OCI-LY1 (cell line): ENCODE results near the gene MACROD2.

Experiments
- EZH2 ChIP-seq: fragments of 200-600 bp; sonication (generic), shearing (Covaris generic); IDR thresholded peaks from 2 replicates; pipeline ENCODE4 v1.8.0; 2017; ENCODE audit warnings: borderline replicate concordance, mixed run types, mild to moderate bottlenecking, antibody characterized with exemption, low read length, moderate library complexity, mixed read lengths
- TF ChIP-seq, protein P1 (sequence below): fragments of 200-600 bp; sonication (generic), shearing (Covaris generic); IDR thresholded peaks from 2 replicates; pipeline ENCODE4 v1.5.1; 2017; ENCODE audit warnings: mild to moderate bottlenecking, antibody characterized with exemption, low read length, moderate library complexity, mixed read lengths

DNA sequence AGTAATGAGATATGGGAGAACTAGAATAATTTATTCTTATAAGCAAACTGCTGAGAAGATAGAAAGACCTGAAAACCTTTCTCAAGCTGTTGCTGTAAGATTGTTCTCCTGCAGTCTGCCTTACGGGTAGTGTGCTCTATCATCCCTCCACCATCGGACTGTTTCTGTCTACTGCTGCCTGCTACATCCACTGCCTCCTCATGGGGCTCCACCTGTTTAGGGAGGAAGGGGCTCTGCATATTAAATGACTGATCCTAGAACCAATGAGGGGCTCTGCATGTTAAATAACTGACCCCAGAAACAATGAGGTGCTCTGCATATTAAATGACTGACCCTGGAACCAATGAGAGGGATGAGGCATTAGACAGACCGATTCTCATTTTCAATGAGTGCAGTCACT is 1923.3 kb downstream of the MACROD2 start:
- TF ChIP-seq, protein P1, sequence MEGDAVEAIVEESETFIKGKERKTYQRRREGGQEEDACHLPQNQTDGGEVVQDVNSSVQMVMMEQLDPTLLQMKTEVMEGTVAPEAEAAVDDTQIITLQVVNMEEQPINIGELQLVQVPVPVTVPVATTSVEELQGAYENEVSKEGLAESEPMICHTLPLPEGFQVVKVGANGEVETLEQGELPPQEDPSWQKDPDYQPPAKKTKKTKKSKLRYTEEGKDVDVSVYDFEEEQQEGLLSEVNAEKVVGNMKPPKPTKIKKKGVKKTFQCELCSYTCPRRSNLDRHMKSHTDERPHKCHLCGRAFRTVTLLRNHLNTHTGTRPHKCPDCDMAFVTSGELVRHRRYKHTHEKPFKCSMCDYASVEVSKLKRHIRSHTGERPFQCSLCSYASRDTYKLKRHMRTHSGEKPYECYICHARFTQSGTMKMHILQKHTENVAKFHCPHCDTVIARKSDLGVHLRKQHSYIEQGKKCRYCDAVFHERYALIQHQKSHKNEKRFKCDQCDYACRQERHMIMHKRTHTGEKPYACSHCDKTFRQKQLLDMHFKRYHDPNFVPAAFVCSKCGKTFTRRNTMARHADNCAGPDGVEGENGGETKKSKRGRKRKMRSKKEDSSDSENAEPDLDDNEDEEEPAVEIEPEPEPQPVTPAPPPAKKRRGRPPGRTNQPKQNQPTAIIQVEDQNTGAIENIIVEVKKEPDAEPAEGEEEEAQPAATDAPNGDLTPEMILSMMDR: no peak
- TF ChIP-seq EZH2: no peak
